Fibroblast of lung (primary cell): ENCODE data around the gene FGD2. TPM values are rescaled to one million over a fixed set of nuclear protein-coding genes. Genes with fewer than 3 reads are reported as not detected.

ENCODE experiments used
- DNase-seq, 2 donors: peaks; one replicate each; pipeline versions ENCODE4 v3.0.0 to v3.0.0-alpha.2; 2010; ENCODE audit warnings: low read depth in 2 of 2
- H2AFZ ChIP-seq: 2 replicates; pipeline ENCODE4 v1.5.1; 2012; ENCODE audit warnings: low read length, control low read depth, inconsistent platforms
- H3K27ac ChIP-seq: 2 replicates; pipeline ENCODE4 v1.5.1; 2011; ENCODE audit warnings: low read length, control low read depth; ENCODE audit not compliant: insufficient read depth
- H3K27me3 ChIP-seq: 2 replicates; pipeline ENCODE4 v1.5.1; 2011; ENCODE audit warnings: mild to moderate bottlenecking, low read length; ENCODE audit not compliant: control insufficient read depth, insufficient read depth
- H3K36me3 ChIP-seq: 2 replicates; pipeline ENCODE4 v1.5.1; 2011; ENCODE audit warnings: low read length; ENCODE audit not compliant: control insufficient read depth, insufficient read depth
- H3K4me1 ChIP-seq: 2 replicates; pipeline ENCODE4 v1.5.1; 2011; ENCODE audit warnings: low read length; ENCODE audit not compliant: control insufficient read depth, insufficient read depth; ENCODE audit errors: extremely low read depth
- H3K4me2 ChIP-seq: 2 replicates; pipeline ENCODE4 v1.5.1; 2011; ENCODE audit warnings: low read length, control low read depth; ENCODE audit not compliant: insufficient read depth; ENCODE audit errors: extremely low read depth
- H3K4me3 ChIP-seq, 4 experiments: fragments of 200-600 bp in 1 of 4; sonication (generic) in 1 of 4; replicated peaks in 1 of 4; 2 replicates each; pipeline ENCODE4 v1.5.1; 2011 to 2016; ENCODE audit warnings: low read length in 4 of 4, low read depth in 3 of 4, mild to moderate bottlenecking in 3 of 4, control low read depth in 2 of 4, inconsistent platforms in 1 of 4, mixed read lengths in 1 of 4; ENCODE audit not compliant: insufficient read depth in 1 of 4; ENCODE audit errors: control extremely low read depth in 1 of 4
- H3K79me2 ChIP-seq: 2 replicates; pipeline ENCODE4 v1.5.1; 2012; ENCODE audit warnings: mild to moderate bottlenecking, low read length, inconsistent platforms; ENCODE audit not compliant: control insufficient read depth, insufficient read depth
- H3K9ac ChIP-seq: 2 replicates; pipeline ENCODE4 v1.5.1; 2011; ENCODE audit warnings: mild to moderate bottlenecking, low read length, control low read depth; ENCODE audit not compliant: insufficient read depth
- H3K9me3 ChIP-seq: 2 replicates; pipeline ENCODE4 v1.5.1; 2012; ENCODE audit warnings: low read depth, low read length; ENCODE audit not compliant: control insufficient read depth, insufficient read depth
- H4K20me1 ChIP-seq: 2 replicates; pipeline ENCODE4 v1.5.1; 2011; ENCODE audit warnings: low read length; ENCODE audit not compliant: control insufficient read depth, insufficient read depth; ENCODE audit errors: extremely low read depth
- EZH2 ChIP-seq: IDR thresholded peaks from 2 replicates; pipeline ENCODE4 v1.5.1; 2012; ENCODE audit warnings: low read length, control low read depth, mild to moderate bottlenecking; ENCODE audit errors: missing control alignments
- polyA plus RNA-seq, 2 donors: library from polyadenylated mRNA; depleted of rRNA in 1 of 2; stranded (reverse) in 1 of 2; unstranded in 1 of 2; fragments of >200 nt; gene quantifications; 2 replicates each; pipeline ENCODE4 v1.2.1, GENCODE V29; 2011 to 2012; ENCODE audit warnings: missing spikeins in 1 of 2
- total RNA-seq: library from RNA; depleted of rRNA; stranded (reverse); fragments of >200 nt; gene quantifications from 2 replicates; pipeline ENCODE4 v1.2.1, GENCODE V29; 2014
- TF ChIP-seq, protein P1 (sequence below), 2 donors: IDR thresholded peaks in 1 of 2; conservative IDR thresholded peaks in 1 of 2; 1 replicate in 1 of 2; 2 replicates in 1 of 2; pipeline ENCODE4 v1.5.1; 2011 to 2012; ENCODE audit warnings: low read length in 2 of 2, control low read depth in 1 of 2, inconsistent platforms in 1 of 2, low read depth in 1 of 2, mild to moderate bottlenecking in 1 of 2

FGD2 gene
- total and polyA plus RNA-seq, 2 donors (not counting 1 experiment from before 2014, with no cell fraction given), result not detected

DNA sequence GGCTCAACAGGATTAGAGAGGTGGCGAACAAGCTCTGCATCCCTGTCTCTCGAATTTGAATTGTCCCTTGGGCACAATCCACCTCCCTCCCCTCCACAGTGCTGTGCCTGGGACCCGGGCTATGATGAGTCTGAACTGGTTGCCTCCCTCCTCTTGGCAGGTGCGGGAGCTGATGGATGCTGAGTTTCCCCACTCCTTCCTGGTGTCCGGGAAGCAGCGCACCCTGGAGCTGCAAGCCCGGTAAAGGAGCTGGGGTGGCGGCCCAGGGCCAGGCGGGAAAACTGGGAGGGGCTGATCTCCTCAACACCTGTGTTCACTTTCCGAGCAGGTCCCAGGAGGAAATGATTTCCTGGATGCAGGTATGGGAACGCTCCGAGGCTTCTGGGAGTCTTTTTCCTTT, 14.9 kb downstream of the FGD2 start:
- Histone ChIP-seq H4K20me1 (no peaks in the 10 kb centered on the region), H3K4me1 (peaks cover 7% of the 10 kb centered on the region), H3K27me3 (no peaks in the 10 kb centered on the region), H3K4me2 (no peak overlapping the region), H2AFZ (no peak overlapping the region), H3K27ac (no peak overlapping the region), H3K9ac (no peak overlapping the region), H3K4me3 (no peak overlapping the region), H3K9me3 (no peaks in the 10 kb centered on the region), H3K36me3 (no peaks in the 10 kb centered on the region), H3K79me2 (no peaks in the 10 kb centered on the region)
- no peak for TF ChIP-seq EZH2
- TF ChIP-seq, protein P1, sequence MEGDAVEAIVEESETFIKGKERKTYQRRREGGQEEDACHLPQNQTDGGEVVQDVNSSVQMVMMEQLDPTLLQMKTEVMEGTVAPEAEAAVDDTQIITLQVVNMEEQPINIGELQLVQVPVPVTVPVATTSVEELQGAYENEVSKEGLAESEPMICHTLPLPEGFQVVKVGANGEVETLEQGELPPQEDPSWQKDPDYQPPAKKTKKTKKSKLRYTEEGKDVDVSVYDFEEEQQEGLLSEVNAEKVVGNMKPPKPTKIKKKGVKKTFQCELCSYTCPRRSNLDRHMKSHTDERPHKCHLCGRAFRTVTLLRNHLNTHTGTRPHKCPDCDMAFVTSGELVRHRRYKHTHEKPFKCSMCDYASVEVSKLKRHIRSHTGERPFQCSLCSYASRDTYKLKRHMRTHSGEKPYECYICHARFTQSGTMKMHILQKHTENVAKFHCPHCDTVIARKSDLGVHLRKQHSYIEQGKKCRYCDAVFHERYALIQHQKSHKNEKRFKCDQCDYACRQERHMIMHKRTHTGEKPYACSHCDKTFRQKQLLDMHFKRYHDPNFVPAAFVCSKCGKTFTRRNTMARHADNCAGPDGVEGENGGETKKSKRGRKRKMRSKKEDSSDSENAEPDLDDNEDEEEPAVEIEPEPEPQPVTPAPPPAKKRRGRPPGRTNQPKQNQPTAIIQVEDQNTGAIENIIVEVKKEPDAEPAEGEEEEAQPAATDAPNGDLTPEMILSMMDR (conservative IDR thresholded peaks at IDR 0.05 in 1 of 2, IDR thresholded peaks at IDR 0.05 in 1 of 2; ENCODE audit: low read depth in 1 of 2, low read length in 2 of 2), result no peak
- DNase-seq, result no peak

DNA sequence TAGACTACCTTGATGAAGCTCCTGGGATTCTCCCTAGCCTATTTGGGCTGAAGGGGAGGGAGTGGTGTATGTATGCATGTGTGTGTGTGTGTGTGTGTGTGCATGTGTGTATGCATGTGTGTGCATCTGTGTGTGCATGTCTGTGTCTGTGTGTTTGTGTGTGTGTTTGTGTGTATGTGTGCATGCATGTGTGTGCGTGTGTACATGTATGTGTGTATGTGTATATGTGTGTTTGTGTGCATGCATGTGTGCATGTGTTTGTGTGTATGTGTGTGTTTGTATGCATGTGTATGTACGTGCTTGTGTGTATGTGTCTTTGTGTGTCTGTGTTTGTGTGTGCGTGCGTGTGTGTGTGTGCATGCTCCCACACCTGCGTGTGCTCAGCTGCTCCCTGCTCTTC, 15.4 kb downstream of the FGD2 start:
- Histone ChIP-seq H3K9ac (no peak overlapping the region), H3K4me3 (no peak overlapping the region), H3K27me3 (no peaks in the 10 kb centered on the region), H3K36me3 (no peaks in the 10 kb centered on the region), H3K4me2 (no peak overlapping the region), H3K4me1 (peaks cover 7% of the 10 kb centered on the region), H3K79me2 (no peaks in the 10 kb centered on the region), H3K9me3 (no peaks in the 10 kb centered on the region), H2AFZ (no peak overlapping the region), H3K27ac (no peak overlapping the region), H4K20me1 (no peaks in the 10 kb centered on the region)
- no peak for TF ChIP-seq EZH2
- TF ChIP-seq, protein P1 (conservative IDR thresholded peaks at IDR 0.05 in 1 of 2, IDR thresholded peaks at IDR 0.05 in 1 of 2; ENCODE audit: low read depth in 1 of 2, low read length in 2 of 2), result no peak
- no peak for DNase-seq

DNA sequence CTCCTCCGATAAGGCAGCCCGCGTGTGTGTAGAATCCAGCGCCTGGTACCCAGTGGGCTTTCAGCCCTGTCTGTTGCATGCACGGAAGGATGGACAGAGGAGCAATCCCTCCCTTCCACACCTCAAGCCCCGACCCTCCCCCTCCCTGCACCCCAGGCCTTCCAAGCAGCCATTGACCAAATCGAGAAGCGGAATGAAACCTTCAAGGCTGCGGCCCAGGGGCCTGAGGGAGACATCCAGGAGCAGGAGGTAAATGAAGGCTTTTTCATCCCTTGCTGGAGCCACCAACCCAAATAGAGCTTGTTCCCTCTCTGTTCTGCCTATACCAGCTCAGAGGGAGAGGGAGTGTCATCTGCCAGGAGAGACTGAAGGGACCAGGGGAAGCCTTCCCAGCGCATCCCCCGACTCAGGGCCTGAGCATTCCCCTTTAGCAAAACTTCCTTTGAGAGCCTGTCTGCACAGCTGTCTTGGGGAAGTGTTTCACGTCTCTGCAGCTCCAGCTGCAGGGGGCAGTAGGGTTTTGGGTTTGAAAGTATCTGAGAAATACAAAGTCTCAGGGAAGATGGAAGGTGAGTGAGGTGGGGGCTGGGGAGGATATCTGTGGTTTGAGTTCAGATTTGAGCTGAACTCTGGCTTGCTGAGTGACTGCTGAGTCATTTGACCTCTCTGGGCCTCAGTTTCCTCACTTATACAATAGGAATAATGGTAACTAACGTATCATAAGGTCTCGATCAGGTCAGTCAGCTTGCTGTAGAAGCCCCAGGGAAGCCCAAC, 16.1 kb downstream of the FGD2 start:
- no peaks in the 10 kb centered on the region for H4K20me1 ChIP-seq

More for the DNA sequence above, 16.1 kb downstream of the FGD2 start:
- no peak overlapping the region for H2AFZ ChIP-seq
- DNase-seq, result peak; percentile 34 to 62
- no peaks in the 10 kb centered on the region for H3K79me2 ChIP-seq
- no peak overlapping the region for H3K4me2 ChIP-seq
- no peaks in the 10 kb centered on the region for H3K9me3 ChIP-seq
- H3K27ac ChIP-seq, result no peak overlapping the region
- H3K36me3 ChIP-seq, result no peaks in the 10 kb centered on the region
- TF ChIP-seq, protein P1 (conservative IDR thresholded peaks at IDR 0.05 in 1 of 2, IDR thresholded peaks at IDR 0.05 in 1 of 2; ENCODE audit: low read depth in 1 of 2, low read length in 2 of 2), result peak; percentile 63 to 66
- TF ChIP-seq EZH2, result no peak
- no peak overlapping the region for H3K4me3 ChIP-seq
- H3K9ac ChIP-seq, result no peak overlapping the region
- peaks cover 7% of the 10 kb centered on the region for H3K4me1 ChIP-seq
- H3K27me3 ChIP-seq, result no peaks in the 10 kb centered on the region
